KMS-11 (cell line): ENCODE results near the gene RSBN1.
"Not testable (repeated sequence)": the region's sequence is repeated elsewhere in the genome, so short reads cannot be mapped to it uniquely, and the experiment has no call there.

Source experiments
- H2AFZ ChIP-seq: fragments of 200-600 bp; sonication (generic); 2 replicates; pipeline ENCODE4 v1.6.1; 2016; ENCODE audit warnings: antibody characterized with exemption, mixed run types, low read depth
- H3K27ac ChIP-seq: fragments of 200-600 bp; sonication (generic); 2 replicates; pipeline ENCODE4 v1.6.1; 2016; ENCODE audit warnings: mild to moderate bottlenecking, mixed run types
- H3K27me3 ChIP-seq: fragments of 200-600 bp; sonication (generic); 2 replicates; pipeline ENCODE4 v1.6.1; 2017; ENCODE audit warnings: mild to moderate bottlenecking, low read depth, mixed run types, moderate library complexity; ENCODE audit not compliant: insufficient read depth
- H3K36me3 ChIP-seq: fragments of 200-600 bp; sonication (generic); 2 replicates; pipeline ENCODE4 v1.6.1; 2017; ENCODE audit warnings: mild to moderate bottlenecking, mixed run types; ENCODE audit not compliant: insufficient read depth
- H3K4me1 ChIP-seq: fragments of 200-600 bp; sonication (generic); 2 replicates; pipeline ENCODE4 v1.6.1; 2016; ENCODE audit warnings: mild to moderate bottlenecking, low read depth, mixed run types; ENCODE audit not compliant: poor library complexity, severe bottlenecking
- H3K4me2 ChIP-seq: fragments of 200-600 bp; sonication (generic); 2 replicates; pipeline ENCODE4 v1.7.0; 2016; ENCODE audit warnings: mild to moderate bottlenecking, mixed run types
- H3K4me3 ChIP-seq: fragments of 200-600 bp; sonication (generic); IDR thresholded peaks from 2 replicates; pipeline ENCODE4 v1.6.1; 2017; ENCODE audit warnings: low read depth, low read length, mixed read lengths; ENCODE audit not compliant: insufficient read depth
- H3K79me2 ChIP-seq: fragments of 200-600 bp; sonication (generic); 2 replicates; pipeline ENCODE4 v1.6.1; 2016; ENCODE audit warnings: low read depth, mixed run types; ENCODE audit not compliant: insufficient read depth
- H3K9ac ChIP-seq: fragments of 200-600 bp; sonication (generic); 2 replicates; pipeline ENCODE4 v1.6.1; 2016; ENCODE audit warnings: mild to moderate bottlenecking, mixed run types
- H4K20me1 ChIP-seq: fragments of 200-600 bp; sonication (generic); 2 replicates; pipeline ENCODE4 v1.6.1; 2016; ENCODE audit warnings: mild to moderate bottlenecking, mixed run types; ENCODE audit not compliant: insufficient read depth
- CTCF ChIP-seq: fragments of 200-600 bp; sonication (generic); conservative IDR thresholded peaks from 2 replicates; pipeline ENCODE4 v1.6.1; 2017; ENCODE audit warnings: low read depth, mild to moderate bottlenecking, antibody characterized with exemption, low read length, moderate library complexity, mixed read lengths

RSBN1 gene

GRCh38 chr1:113732802-113733201, 79.5 kb downstream of the RSBN1 start:
- no peaks in the 10 kb centered on the region for H3K79me2 ChIP-seq
- no peaks in the 10 kb centered on the region for H3K36me3 ChIP-seq
- H3K27me3 ChIP-seq, result no peaks in the 10 kb centered on the region
- no peak overlapping the region for H3K9ac ChIP-seq
- no peak for TF ChIP-seq CTCF
- H3K4me3 ChIP-seq, result no peak overlapping the region
- no peak overlapping the region for H3K4me2 ChIP-seq
- H3K4me1 ChIP-seq, result peaks cover 58% of the 10 kb centered on the region
- H4K20me1 ChIP-seq, result no peaks in the 10 kb centered on the region
- no peak overlapping the region; the same call in 1 of the 2 replicates for H3K27ac ChIP-seq
- no peak overlapping the region for H2AFZ ChIP-seq

DNA sequence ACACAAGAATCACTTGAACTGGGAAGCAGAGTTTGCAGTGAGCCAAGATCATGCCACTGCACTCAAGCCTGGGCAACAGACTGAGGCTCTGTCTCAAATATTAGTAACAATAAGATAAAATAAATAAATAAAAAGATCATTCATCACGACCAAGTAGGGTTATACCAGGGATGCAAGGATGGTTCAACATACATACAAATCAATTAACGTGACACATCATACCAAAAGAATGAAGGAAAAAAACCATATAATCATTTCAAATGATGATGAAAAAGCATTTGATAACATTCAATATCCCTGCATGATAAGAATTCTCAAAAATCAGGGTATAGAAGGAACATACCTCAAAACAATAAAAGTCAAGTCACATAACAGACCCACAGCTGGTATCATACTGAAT, 91.3 kb downstream of the RSBN1 start:
- no peak for TF ChIP-seq CTCF
- H3K4me3 ChIP-seq, result no peak overlapping the region
- H3K27me3 ChIP-seq, result no peaks in the 10 kb centered on the region
- no peaks in the 10 kb centered on the region for H3K4me1 ChIP-seq
- H3K27ac ChIP-seq, result no peak overlapping the region
- H3K79me2 ChIP-seq, result no peaks in the 10 kb centered on the region
- H3K9ac ChIP-seq, result no peak overlapping the region
- H3K36me3 ChIP-seq, result no peaks in the 10 kb centered on the region
- no peak overlapping the region for H2AFZ ChIP-seq
- H4K20me1 ChIP-seq, result no peaks in the 10 kb centered on the region
- no peak overlapping the region for H3K4me2 ChIP-seq

GRCh38 chr1:113718621-113719020, 93.7 kb downstream of the RSBN1 start:
- H3K27me3 ChIP-seq, H4K20me1 ChIP-seq, H3K4me2 ChIP-seq, H3K4me1 ChIP-seq, H2AFZ ChIP-seq, H3K79me2 ChIP-seq, H3K27ac ChIP-seq, H3K4me3 ChIP-seq, H3K36me3 ChIP-seq, H3K9ac ChIP-seq: not testable (repeated sequence)

GRCh38 chr1:113717506-113717905, 94.8 kb downstream of the RSBN1 start:
- not testable (repeated sequence) for H3K9ac ChIP-seq, H3K4me2 ChIP-seq, H3K4me1 ChIP-seq, H3K27ac ChIP-seq, H3K36me3 ChIP-seq, H3K79me2 ChIP-seq, H2AFZ ChIP-seq, H3K27me3 ChIP-seq, H3K4me3 ChIP-seq, H4K20me1 ChIP-seq

DNA sequence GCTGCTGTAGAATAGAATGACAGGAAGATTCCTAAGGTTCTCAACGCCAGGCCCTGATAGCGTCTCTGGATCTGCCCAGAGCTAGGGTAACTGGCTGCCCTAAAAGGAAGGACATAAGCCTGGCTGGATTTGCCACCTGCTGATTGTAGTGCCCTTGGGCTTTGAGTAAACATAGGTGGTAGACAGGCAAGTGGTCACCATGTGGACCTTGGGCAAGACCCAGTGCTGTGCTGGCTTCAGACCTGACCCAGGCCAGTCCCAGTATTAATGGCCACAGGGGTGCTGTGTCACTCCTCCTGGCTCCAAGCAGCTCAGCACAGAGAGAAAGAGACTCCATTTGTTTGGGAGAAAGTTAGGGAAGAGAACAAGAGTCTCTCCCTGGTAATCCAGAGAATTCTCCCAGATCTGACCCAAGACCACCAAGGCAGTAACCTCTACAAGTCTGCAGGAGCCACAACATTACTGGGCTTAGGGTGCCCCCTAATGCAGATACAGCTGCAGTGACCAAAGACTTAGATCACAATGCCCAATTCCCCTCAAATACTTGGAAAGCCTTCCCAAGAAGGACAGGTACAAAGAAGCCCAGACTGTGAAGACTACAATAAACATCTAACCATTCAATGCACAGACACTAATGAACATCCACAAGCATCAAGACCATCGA, 97.5 kb downstream of the RSBN1 start:
- H3K4me3 ChIP-seq, result no peak overlapping the region
- TF ChIP-seq CTCF, result no peak
- no peak overlapping the region for H3K4me2 ChIP-seq
- H3K4me1 ChIP-seq, result no peaks in the 10 kb centered on the region
- H4K20me1 ChIP-seq, result no peaks in the 10 kb centered on the region
- no peak overlapping the region for H2AFZ ChIP-seq
- no peaks in the 10 kb centered on the region for H3K79me2 ChIP-seq
- H3K9ac ChIP-seq, result no peak overlapping the region
- H3K27ac ChIP-seq, result no peak overlapping the region
- H3K27me3 ChIP-seq, result no peaks in the 10 kb centered on the region
- H3K36me3 ChIP-seq, result no peaks in the 10 kb centered on the region
